NCI-H510A treated with DMSO at 0.1 percent for 48 hours (cell line): ENCODE data around the gene ANXA5.
"Not testable (repeated sequence)": the region's sequence is repeated elsewhere in the genome, so short reads cannot be mapped to it uniquely, and the experiment has no call there.

Experiments
- DNase-seq: peaks from one replicate; lab custom pipeline; 2025; lab: John Stamatoyannopoulos, UW

The ANXA5 gene

DNA sequence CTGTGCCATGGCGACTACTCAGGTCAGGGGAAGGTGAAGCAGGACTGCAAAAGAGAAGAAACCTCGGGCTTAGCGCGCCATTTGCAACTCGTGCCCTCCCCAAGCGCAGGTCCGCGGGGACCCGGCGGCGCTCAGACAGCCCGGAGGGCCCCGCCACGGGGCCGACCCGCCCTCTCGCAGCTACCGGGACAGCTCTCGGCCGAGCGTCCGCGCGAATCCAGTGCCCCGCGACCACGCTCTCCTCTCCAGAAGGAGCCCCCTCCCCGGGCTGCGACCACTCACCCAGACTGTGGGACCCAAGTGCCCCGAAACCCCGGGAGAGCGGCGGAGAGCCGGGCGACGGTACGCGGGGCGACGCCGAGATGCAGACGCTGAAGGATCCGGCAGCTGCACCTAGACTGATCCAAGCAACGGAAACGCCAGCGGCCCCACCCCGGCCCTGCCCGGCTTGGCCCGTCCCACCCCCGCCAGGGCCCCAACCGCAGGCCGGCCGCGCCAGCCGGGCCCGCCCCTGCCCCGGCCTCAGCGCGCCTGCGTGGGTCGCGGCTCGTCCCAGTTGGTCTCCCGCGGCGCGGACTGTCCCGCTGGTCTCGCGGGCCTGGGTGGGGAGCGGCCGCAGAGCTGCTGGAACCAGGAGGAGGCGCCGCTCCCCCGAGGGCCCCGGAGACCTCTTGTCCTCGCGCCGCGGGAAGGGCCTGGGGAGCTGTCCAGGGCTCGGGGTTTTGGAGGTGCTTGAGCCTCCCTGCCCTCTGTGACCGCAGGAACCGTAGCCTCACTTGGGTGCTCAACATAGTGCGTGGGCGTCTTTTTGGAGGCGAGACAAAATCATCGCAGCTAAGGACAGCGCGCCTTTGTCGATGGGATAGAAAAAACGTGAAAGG lies at the start of gene ANXA5:
Gene ANXA5, minus strand, starts transcription at position 400 of the 881 bp plus-strand sequence. Its CDS starts 391 bp downstream, at position 9.
- peak; percentile 32 for DNase-seq

DNA sequence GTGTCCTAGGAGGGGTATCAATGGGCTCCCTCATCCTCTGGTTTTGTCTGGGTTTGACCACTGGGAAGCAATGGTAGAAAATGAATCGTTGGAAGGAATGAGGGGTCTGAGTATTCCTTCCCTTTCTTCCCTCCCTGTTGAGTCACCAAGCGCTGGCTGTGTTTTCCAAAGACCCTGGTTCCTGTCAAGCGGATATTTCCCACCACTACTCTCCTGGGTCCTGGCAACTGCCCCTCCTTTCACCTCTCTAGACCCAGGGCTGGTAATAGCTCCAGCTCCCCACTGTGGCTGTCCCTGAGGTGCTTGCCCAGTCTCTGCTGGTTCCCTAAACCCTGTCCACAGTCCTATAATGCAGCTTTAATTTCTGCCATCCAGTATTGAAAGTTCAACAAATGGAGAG lies 46.0 kb upstream of the ANXA5 start:
- no peak for DNase-seq

DNA sequence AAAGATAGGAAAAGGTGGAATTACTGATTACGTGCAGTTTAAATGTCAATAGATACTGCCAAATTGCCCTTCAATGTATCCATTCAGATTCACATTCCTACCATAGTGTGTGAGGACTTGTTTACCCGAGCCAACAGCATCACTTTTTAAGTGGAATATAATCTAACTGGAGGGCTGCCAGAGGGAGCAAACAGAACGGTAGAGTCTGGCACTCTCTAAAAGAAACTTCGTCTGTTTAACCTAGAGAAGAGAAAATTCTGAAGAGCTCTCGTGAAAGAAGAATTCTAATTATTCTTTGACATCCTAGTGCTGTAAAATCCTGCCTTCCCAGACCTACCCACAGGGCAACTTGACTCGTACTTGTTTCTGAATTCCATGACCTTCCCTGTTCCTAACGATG lies 45.0 kb upstream of the ANXA5 start:
- peak; percentile 27 for DNase-seq

DNA sequence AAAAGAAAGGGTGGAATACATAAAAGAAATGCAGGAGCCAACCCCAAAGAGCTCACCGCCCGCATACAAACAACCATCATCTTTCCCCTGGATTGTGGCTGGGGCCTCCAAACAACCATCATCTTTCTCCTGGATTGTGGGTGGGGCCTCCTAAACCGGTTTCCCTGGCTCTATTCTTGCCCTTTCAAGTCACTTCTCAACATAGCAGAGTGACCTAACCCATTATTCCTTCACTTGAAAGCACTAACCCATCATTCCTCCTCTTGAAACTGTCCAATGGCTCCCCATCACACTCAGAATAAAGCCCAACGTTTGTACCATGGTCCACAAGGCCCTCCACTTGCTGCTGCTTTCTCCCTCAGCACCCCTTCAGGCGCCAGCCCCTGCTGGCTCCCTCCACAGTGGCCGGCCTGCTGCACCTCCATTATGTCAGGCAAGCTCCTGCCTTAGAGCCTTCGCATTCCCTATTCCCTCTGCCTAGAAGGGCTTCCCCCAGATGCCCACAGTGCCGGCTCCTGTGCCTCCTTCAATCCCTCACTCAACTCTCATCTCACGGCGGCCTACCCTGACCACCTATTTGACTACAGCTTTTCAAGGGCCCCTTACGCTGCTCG lies 44.1 kb upstream of the ANXA5 start:
- DNase-seq = no peak

DNA sequence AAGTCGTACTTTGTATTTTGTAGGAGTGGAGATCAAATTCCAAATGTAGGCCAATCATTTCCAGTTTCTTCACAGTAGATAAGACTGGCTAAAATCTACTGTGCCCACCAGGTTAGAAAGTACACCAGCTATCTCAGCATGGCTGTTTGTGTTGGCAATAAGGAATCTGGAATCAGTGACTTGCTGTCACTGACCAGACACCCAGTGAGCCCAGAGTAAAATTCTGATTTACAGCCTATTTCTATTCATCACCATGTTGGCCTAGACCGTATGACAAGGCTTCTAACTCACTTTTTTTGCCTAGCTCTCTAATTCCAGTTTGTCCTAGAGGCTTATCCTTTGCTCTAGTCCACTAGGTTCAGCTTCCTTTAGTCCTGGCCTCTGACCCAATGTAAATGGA lies 42.8 kb upstream of the ANXA5 start:
- DNase-seq = no peak

DNA sequence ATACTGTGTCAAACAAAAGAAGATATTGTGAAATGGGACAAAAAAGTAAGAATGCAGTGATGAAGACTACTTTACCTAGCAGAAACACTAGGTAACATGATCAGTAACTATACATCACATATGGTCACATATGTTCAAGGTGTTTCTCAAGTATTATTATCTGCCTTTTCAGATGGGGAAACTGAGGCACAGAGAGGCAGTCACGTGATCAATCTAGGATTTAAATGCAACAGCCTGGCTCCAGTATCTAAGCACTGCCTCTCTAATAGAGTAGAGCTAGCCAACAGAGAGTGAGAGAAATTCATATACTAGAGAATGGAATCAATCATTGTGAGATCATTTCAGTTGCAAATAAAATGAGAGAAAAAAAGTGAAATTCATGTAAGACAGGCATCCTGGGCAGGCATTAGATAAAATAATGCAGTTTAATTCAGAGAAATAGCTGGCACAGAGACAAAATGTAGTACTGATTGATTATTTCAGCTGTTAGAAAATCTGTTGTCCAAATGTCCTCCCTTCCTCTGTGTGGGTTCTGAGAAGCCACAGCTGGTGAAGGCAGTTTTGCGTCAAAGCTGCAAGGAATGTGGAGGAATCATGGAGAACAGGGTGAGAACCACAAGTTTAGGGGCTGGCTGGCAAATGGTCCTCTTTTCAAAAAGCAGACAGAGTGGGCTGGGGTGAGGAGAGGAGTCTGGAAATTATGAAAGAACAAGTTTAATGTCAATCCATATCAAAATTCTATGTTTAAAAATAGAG lies 42.2 kb upstream of the ANXA5 start:
- DNase-seq = no peak

DNA sequence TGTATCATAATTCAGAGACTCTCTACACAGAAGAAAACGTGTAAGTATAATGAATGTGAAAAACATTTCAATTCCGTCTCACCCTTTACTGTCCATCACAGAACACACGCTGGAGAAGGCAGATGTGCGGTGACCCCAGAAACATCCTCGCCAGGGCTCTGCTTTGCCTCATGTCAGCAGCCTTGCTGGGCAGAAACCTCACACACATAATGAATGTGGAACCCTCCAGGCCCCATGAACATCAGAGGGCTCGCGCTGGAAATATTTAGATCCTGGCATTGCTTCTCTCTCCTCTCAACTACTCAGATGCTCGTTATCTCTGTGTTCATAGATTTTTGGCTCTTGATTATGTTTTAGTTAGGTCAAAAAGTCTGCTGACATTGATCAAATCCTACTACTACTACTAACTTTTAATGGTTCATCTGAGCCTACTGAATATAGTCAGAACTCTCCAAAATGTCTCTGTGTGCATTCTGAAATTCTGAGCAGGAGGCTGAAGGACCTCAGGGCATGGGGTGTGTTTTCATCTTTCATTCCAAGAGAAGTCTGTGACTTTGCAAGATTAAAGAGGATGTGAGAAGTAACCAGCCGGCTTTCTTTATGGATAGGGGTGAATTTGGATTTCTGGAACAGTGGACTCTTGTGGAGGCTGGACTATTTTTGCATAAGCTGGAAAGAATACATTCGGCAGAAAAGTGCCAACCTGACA lies 41.2 kb upstream of the ANXA5 start:
- DNase-seq = no peak

DNA sequence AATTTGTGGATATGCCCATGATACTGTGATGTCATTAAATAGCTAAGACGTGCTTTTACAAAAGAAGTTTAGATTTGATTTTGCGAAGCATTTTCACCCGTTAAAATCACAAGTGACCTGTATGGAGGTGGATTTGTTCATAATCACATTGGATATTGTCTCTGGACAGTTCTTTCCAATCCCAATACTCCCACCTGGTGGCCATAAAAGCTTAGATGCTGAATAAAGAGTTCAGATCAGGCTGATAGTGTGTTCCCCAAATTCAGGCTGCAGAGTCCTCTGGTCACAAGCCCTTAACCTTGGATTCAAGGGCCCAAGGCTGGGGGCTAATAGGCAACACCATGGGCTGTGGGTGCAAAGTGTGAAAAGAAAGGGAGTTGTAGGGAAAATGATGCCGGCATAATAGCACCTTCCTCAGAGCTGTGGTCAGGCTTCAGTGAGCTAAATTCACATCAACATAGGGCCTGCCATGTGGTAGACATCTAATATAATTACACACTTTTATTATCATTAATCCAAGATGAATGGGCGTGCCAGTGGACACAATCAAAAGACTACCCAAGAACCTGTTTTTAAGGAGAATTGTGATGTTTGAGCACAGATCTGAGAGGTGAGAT lies 40.1 kb upstream of the ANXA5 start:
- peak; percentile 35 for DNase-seq

DNA sequence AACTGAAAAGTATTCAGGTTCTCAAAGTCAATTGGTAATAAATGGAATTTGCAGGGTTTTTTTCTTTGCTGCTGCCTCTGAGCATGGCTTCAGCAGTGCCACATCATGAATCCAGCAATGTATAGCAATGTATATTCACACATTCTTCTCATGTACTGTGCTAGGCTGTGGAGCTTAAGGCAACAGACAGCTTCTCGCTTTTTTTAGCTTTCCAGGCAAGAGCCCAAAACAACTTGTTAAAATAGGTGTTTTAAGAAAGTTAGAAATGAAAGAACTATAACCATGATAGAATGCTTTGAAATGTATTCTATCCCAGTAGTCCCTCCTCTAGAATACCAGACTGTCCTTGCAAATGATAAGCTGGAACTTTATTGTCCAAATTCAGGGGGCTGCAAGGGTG lies 37.8 kb upstream of the ANXA5 start:
- no peak for DNase-seq

DNA sequence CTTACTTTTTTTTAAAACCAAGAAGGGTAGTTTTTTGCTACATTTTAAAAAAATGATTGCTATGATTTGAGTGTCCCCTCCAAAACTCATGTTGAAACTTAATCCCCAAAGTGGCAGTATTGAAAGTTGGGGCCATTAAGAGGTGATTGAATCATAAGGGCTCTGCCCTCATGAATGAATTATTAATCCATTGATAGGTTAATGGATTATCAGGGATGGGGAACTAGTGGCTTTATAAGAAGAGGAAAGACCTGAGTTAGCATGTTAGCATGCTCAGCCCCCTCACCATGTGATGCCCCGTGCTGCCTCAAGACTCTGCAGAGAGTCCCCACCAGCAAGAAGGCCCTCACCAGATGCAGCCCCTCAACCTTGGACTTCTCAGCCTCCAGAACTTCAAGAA lies 37.2 kb upstream of the ANXA5 start:
- DNase-seq = no peak

DNA sequence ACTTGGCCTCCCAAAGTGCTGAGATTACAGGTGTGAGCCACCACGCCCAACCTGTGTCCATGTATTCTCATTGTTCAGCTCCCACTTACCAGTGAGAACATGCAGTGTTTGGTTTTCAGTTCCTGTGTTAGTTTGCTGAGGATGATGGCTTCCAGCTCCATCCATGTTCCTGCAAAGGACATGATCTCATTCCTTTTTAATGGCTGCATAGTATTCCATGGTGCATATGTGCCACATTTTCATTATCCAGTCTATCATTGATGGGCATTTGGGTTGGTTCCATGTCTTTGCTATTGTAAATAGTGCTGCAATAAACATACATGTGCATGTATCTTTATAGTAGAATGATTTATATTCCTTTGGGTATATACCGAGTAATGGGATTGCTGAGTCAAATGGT lies 33.0 kb upstream of the ANXA5 start:
- DNase-seq = not testable (repeated sequence)

DNA sequence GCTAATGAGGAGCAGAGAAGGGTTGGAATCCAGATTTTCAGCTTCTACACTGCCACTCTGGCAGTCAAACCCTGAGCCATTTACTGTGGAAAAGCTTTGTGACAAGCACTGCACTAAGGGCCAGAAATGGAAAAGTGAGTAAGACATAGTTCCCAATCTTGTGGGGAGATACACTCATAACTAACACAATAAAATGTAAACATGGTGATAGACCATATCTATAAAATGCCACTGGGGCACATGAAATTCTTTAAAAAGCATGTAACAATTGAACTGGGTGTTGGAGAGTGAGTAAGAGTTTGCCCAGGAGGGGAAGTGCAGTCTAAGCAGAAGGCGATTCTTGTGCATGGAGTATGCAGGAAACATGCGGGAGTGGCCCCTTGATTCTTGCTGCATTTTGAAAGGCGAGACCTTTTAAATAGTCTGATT lies 32.0 kb upstream of the ANXA5 start:
- DNase-seq = no peak

DNA sequence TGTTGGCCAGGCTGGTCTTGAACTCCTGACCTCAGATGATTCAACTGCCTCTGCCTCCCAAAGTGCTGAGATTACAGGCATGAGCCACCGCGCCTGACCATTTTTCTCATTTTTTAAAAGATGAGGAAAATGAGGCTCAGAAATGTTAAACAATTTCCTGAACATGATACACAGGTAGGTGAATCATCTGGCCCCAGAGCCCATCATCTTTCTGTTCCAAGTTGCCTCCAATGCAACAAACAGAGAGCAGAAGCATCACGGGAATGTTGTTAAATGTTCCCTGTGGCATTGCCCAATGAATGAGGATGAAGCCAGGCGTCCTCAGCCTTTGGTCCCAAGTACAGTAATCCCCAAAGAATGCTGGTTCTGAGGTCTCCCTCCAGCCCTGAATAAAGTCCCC lies 31.3 kb upstream of the ANXA5 start:
- DNase-seq = no peak

DNA sequence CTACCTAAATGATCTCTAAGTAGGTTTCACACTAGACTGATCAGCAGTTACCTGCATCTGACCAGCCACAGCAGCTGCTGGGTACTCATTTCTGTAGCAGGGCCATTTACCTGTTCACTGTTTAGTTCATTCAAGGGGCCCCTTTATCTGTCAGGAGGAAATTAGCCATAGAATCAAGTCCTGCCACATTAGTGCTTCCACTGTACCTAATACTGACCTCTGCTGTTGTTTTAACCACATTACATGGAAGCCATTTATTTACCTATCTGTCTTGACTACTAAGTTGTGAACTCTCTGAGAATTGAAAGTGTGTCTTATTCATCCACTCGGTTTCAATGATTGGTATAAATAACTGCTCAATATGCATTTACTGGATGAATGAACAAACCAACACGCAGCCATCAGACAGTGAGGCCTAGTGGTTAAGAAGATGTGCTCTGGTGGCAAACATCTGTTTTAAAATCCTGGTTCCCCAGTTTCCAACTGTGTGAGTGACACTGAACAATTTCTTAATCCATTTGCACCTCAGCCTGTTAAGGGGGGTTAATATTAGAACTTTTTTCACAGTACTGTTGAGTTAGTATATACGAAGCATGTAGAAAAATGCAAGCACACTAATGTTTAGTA lies 30.0 kb upstream of the ANXA5 start:
- DNase-seq = peak; percentile 20

DNA sequence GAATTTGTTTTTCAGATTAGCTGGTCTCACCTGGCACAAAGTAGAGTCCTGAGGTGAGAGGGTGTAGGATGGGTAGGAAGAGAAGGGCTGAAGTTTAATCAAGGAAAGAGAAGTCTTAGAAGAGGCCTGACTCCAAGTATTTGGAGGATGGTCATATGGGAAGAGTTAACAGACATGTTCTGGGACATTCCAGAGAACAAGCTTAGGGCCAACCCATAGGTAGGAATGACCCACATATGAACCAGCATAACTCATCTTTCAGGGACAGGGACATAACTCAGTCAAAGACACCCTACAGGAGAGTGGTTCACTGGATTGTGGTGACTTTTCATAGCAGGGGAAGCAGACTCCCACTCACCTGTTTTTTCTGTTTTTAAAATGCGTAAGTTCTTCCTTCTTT lies 27.9 kb upstream of the ANXA5 start:
- DNase-seq = no peak

DNA sequence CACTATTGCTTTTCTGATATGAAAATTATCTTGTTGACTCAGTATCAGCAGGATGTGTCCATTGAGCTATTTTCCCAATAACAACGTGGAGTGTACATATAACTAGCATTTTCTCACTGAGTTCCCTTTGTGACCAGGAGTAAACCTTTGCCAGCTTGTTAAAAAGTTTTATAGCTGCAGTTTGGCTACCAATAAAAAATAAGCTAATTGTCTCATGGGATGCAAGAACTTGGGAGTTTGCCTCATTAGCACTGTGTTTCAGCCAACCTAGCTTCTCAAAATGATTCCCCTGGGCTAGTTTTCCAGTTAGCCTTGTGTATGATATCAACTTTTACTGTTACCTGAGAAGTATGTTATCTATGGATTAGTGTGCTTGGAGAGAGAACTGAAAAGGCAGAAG lies 24.9 kb upstream of the ANXA5 start:
- no peak for DNase-seq

DNA sequence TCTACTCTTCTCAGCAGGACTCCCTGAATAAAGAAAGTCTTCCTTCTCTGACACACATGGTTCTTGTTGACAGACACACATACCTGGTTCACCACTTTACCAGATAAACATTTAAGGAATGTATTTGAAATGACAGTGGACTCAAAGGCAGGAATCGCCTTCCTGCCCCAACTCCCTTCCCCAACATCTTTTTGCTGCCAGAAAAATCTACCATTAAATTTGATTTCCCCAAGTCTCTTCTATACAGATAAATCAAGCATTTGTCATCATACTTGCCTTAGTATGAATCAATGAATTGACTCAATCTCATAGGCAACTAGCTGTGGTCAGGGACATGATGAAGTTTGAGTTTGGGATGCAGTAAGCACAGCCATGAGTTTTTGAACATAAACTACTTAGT lies 23.3 kb upstream of the ANXA5 start:
- DNase-seq = no peak

DNA sequence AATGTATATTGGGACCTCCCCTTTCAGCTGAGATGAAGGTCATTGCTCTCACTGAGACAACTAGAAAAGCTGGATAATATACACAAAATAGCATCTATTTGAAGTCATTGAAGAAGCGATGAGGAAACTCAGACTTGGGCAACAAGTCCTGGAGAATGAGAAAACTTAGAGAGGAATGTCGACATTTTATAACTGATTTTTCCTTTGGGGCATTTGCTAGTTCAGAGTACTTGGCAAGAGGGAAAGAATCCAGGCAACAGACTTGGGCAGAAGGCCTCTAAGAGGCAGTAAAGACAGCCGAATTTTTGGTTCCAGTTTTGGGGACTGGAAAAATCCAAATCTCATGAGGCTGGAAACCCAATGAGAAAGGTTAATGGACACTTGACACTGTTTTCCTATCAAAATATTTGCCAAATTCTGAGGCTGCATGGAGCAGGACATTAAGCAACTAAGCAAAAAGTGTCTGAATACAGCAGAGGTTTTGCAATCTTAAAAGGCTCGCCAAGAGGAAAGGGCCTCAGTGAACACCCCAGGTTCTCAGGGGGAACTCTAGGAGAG lies 21.0 kb upstream of the ANXA5 start:
- DNase-seq = no peak

DNA sequence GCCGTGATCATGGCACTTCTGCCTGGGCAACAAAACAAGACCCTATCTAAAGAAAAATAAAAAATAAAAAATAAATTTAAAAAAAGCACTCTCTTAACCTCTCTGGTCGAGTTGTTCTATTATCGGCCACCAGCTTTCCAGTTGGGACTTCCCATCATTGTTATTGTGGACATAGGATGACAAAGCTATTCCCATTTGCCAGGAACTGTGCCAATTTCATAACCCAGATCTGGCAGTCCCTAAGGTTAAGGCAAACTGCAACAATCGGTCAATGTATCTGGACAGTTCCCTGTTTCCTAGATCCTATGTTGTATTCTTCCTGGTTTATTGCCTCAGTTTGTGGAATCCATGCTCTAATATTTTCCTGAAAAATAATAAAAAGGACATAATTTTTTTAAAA lies 17.8 kb upstream of the ANXA5 start:
- no peak for DNase-seq

DNA sequence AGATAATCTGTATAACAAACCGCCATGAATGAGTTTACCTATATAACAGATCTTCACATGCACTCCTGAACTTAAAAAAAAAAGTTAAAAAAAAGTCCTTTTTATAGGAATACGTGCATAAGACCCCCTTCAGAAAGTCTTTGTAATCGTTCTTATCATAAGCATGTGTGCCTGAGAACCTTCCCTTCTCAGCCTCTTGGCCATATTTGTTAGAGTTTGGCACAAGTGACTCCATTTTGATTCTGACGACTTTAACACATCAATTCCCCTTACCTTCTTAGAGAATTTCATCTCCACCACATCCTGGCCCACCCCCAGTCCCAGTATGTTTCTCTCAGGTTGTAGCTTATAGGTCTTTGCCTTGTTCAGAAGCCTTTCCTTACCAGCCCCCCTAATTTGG lies 16.0 kb upstream of the ANXA5 start:
- no peak for DNase-seq
